Measurements from ENCODE around the gene TTC5. TPM values are rescaled to one million over a fixed set of nuclear protein-coding genes. Genes with fewer than 3 reads are reported as not detected.

TTC5 gene, protein sequence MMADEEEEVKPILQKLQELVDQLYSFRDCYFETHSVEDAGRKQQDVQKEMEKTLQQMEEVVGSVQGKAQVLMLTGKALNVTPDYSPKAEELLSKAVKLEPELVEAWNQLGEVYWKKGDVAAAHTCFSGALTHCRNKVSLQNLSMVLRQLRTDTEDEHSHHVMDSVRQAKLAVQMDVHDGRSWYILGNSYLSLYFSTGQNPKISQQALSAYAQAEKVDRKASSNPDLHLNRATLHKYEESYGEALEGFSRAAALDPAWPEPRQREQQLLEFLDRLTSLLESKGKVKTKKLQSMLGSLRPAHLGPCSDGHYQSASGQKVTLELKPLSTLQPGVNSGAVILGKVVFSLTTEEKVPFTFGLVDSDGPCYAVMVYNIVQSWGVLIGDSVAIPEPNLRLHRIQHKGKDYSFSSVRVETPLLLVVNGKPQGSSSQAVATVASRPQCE
- 10 to 100 TPM in 3 of 4 donors, 1 to 10 TPM in 1; 6.5 to 43.8 (median 17.7) TPM for total RNA-seq

GRCh38 chr14:20305265-20306078 lies at the start of gene TTC5:
TTC5 (minus strand) TSS chr14:20305951; CDS start chr14:20305937, 14 bp downstream.
- Histone ChIP-seq H3K9me3 (no peaks in the 10 kb centered on the region), H3K27ac (peak within 1 kb of the TSS; percentile 56 to 57), H3K36me3 (no peaks in the 10 kb centered on the region), H3K4me3 (peak within 1 kb of the TSS; percentile 58 to 67), H3K4me1 (peaks cover 0 to 11% of the 10 kb centered on the region in 2 donors), H3K27me3 (no peaks in the 10 kb centered on the region)
- TF ChIP-seq POLR2A (IDR thresholded peaks at IDR 0.05) (no peak), CTCF (IDR thresholded peaks at IDR 0.05) (peak; percentile 71 to 95 (median 83))
- peak; percentile 76 to 85 for DNase-seq
- intact Hi-C loops (cut with DNase I; ENCODE audit: low total_unique reads), result no loop called here

DNA sequence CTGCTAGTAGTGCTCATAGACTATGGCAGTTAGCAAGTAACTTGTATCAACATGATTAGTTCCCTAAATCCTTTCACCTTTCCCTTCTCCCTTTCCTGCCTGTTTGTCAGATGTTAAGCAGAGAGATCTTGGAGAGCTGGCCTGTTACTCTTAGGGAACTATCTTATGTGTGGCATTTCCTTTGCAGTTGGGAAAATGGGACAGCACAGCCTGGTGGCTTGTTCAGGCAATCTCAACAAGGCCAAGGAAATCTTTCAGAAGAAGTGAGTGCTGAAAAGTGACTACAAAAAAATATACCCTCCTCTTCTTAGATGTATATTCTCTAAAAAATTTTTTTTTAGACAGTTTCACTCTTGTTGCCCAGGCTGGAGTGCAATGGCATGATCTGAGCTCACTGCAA lies 45.1 kb upstream of the TTC5 start:
- H3K27ac ChIP-seq, result no peak overlapping the region
- H3K4me1 ChIP-seq, result no peaks in the 10 kb centered on the region
- H3K9me3 ChIP-seq, result no peaks in the 10 kb centered on the region
- no peak overlapping the region for H3K4me3 ChIP-seq
- no peak for TF ChIP-seq CTCF (IDR thresholded peaks at IDR 0.05)
- TF ChIP-seq POLR2A (IDR thresholded peaks at IDR 0.05), result no peak
- H3K36me3 ChIP-seq, result no peaks in the 10 kb centered on the region
- no peak for DNase-seq
- no peaks in the 10 kb centered on the region for H3K27me3 ChIP-seq
- intact Hi-C loops (cut with DNase I; ENCODE audit: low total_unique reads), result no loop called here

- H3K27ac ChIP-seq, result no peak overlapping the region
- TF ChIP-seq CTCF (IDR thresholded peaks at IDR 0.05), result no peak
- TF ChIP-seq POLR2A (IDR thresholded peaks at IDR 0.05), result no peak
- H3K9me3 ChIP-seq, result no peaks in the 10 kb centered on the region
- no peak for DNase-seq
- H3K36me3 ChIP-seq, result no peaks in the 10 kb centered on the region
- no peaks in the 10 kb centered on the region for H3K4me1 ChIP-seq
- intact Hi-C loops (cut with DNase I; ENCODE audit: low total_unique reads), result no loop called here
- no peak overlapping the region for H3K4me3 ChIP-seq
- no peaks in the 10 kb centered on the region for H3K27me3 ChIP-seq
Observed at GRCh38 chr14:20350282-20350681, 44.5 kb upstream of the TTC5 start.

DNA sequence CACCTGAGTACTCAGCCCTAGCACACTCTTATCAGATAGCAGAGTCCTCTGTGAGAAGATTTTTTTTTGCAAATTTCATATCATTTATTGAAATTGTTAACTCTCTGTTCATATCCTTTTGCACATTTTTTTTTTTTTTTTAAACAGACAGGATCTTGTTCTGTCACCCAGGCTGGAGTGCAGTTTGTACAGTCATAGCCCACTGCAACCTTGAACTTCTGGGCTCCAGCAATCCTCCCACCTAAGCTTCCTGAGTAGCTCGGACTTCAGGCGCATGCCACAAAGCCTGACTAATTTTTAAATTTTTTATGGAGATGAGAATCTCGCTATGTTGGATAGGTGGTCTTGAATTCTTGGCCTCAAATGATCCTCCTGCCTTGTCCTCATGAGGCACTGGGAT lies 42.0 kb upstream of the TTC5 start:
- TF ChIP-seq POLR2A (IDR thresholded peaks at IDR 0.05), result no peak
- no peak for TF ChIP-seq CTCF (IDR thresholded peaks at IDR 0.05)
- intact Hi-C loops (cut with DNase I; ENCODE audit: low total_unique reads), result no loop called here

DNA sequence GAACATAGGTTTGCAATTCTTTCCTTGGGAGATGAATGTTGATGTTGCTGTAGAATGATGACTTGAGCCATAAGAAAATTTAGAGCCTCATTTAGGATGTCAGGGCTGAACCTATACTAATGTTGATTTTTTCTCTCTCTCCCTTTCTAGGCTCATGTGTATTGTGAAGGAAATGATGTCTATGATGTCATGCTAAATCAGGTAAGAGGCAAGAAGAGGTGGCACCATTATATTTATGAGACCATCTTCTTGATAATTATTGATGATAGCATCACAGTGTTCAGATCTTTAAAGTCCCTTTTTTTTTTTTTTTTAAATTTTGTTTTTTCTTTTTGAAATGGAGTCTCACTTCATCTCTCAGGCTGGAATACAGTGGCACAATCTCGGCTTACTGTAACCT lies 41.0 kb upstream of the TTC5 start:
- DNase-seq, result no peak
- H3K27me3 ChIP-seq, result no peaks in the 10 kb centered on the region
- H3K36me3 ChIP-seq, result no peaks in the 10 kb centered on the region
- no peak overlapping the region for H3K27ac ChIP-seq
- TF ChIP-seq CTCF (IDR thresholded peaks at IDR 0.05) (no peak), POLR2A (IDR thresholded peaks at IDR 0.05) (no peak)
- H3K4me3 ChIP-seq, result no peak overlapping the region
- no peaks in the 10 kb centered on the region for H3K4me1 ChIP-seq
- H3K9me3 ChIP-seq, result no peaks in the 10 kb centered on the region
- intact Hi-C loops (cut with DNase I; ENCODE audit: low total_unique reads), result no loop called here

More for the DNA sequence above, 42.0 kb upstream of the TTC5 start:
- no peaks in the 10 kb centered on the region for H3K36me3 ChIP-seq
- no peak overlapping the region for H3K27ac ChIP-seq
- H3K4me3 ChIP-seq, result no peak overlapping the region
- no peak for DNase-seq
- no peaks in the 10 kb centered on the region for H3K27me3 ChIP-seq
- no peaks in the 10 kb centered on the region for H3K4me1 ChIP-seq
- no peaks in the 10 kb centered on the region for H3K9me3 ChIP-seq
